Measurements from ENCODE around the gene KIFC3. TPM values are rescaled to one million over a fixed set of nuclear protein-coding genes. Genes with fewer than 3 reads are reported as not detected.
"Not testable (repeated sequence)": the region's sequence is repeated elsewhere in the genome, so short reads cannot be mapped to it uniquely, and the experiment has no call there.

Gene KIFC3
- total and polyA plus RNA-seq, 11 donors, result 46.1 to 105 (median 65.6) TPM

GRCh38 chr16:57784334-57784733, 18.0 kb downstream of the KIFC3 start:
- H3K36me3 ChIP-seq, result peaks cover 0 to 70% (median 47%) of the 10 kb centered on the region in 9 donors
- no peaks in the 10 kb centered on the region for H3K27me3 ChIP-seq
- WGBS, 4 donors, result 92 to 96% (median 95%) methylated on average over 7 of the region's 7 CpGs
- peaks cover 6 to 36% (median 31%) of the 10 kb centered on the region in 12 donors for H3K4me1 ChIP-seq
- no peaks in the 10 kb centered on the region for H3K9me3 ChIP-seq
- intact Hi-C loops (cut with DNase I), result loop anchor here in 1 of 10 donors (5.0 kb wide), 1 partner anchor 63 kb away; no protein-coding TSS in a partner anchor
- H3K4me3 ChIP-seq, result no peak overlapping the region
- no peak overlapping the region for H3K27ac ChIP-seq
- ATAC-seq (no peak), DNase-seq (peak in 1 of 5 donors; percentile 33)
- TF ChIP-seq CTCF (IDR thresholded peaks at IDR 0.05) (no peak), POLR2A (IDR thresholded peaks at IDR 0.05) (no peak)

- peak in 2 of 5 donors; percentile 15 to 33 for DNase-seq
- Histone ChIP-seq H3K36me3 (peaks cover 0 to 71% (median 51%) of the 10 kb centered on the region in 9 donors), H3K27ac (no peak overlapping the region), H3K4me1 (peaks cover 6 to 33% (median 28%) of the 10 kb centered on the region in 12 donors), H3K9me3 (no peaks in the 10 kb centered on the region), H3K27me3 (no peaks in the 10 kb centered on the region), H3K4me3 (no peak overlapping the region)
- WGBS, 4 donors, result 93 to 96% (median 95%) methylated on average over 8 of the region's 8 CpGs
- TF ChIP-seq POLR2A (IDR thresholded peaks at IDR 0.05), result no peak
- no peak for TF ChIP-seq CTCF (IDR thresholded peaks at IDR 0.05)
- no peak for ATAC-seq
- intact Hi-C loops (cut with DNase I), result loop anchor here in 1 of 10 donors (5.0 kb wide), 1 partner anchor 63 kb away; no protein-coding TSS in a partner anchor
These were observed 18.4 kb downstream of the KIFC3 start for GRCh38 chr16:57783883-57784282.

- no peak overlapping the region for H3K4me3 ChIP-seq
These were observed 19.2 kb downstream of the KIFC3 start for GRCh38 chr16:57783116-57783515.

GRCh38 chr16:57782607-57783055, 19.7 kb downstream of the KIFC3 start:
- ATAC-seq, H3K4me3 ChIP-seq, H3K27me3 ChIP-seq, H3K9me3 ChIP-seq, H3K27ac ChIP-seq: not testable (repeated sequence)
- peak in 1 of 5 donors; percentile 3 for DNase-seq
- Histone ChIP-seq H3K36me3 (peaks cover 0 to 80% (median 51%) of the 10 kb centered on the region in 9 donors), H3K4me1 (peaks cover 6 to 21% (median 16%) of the 10 kb centered on the region in 12 donors)
- 88 to 97% (median 94%) methylated on average over 11 of the region's 11 CpGs for WGBS, 4 donors
- intact Hi-C loops (cut with DNase I), result loop anchor here in 1 of 10 donors (5.0 kb wide), 1 partner anchor 65 kb away; no protein-coding TSS in a partner anchor

More at GRCh38 chr16:57783116-57783515, 19.2 kb downstream of the KIFC3 start:
- DNase-seq, result no peak
- peaks cover 0 to 79% (median 51%) of the 10 kb centered on the region in 9 donors for H3K36me3 ChIP-seq
- H3K27ac ChIP-seq, result no peak overlapping the region
- no peaks in the 10 kb centered on the region for H3K9me3 ChIP-seq
- H3K4me1 ChIP-seq, result peaks cover 6 to 25% (median 21%) of the 10 kb centered on the region in 12 donors
- 86 to 90% (median 88%) methylated on average over 4 of the region's 4 CpGs for WGBS, 4 donors
- intact Hi-C loops (cut with DNase I), result loop anchor here in 1 of 10 donors (5.0 kb wide), 1 partner anchor 64 kb away; no protein-coding TSS in a partner anchor
- H3K27me3 ChIP-seq, result no peaks in the 10 kb centered on the region
- no peak for TF ChIP-seq POLR2A (IDR thresholded peaks at IDR 0.05)
- TF ChIP-seq CTCF (IDR thresholded peaks at IDR 0.05), result no peak
- no peak for ATAC-seq

Measured in heart left ventricle (tissue), 16 donors.